ENCODE results near the gene GTF2A2. TPM values are rescaled to one million over a fixed set of nuclear protein-coding genes. Genes with fewer than 3 reads are reported as not detected.

GTF2A2 gene
- total and polyA plus RNA-seq, 10 of the 15 experiments (the other 5 are each of a cell fraction or from before 2014, with no cell fraction given) = 89.2 to 565 (median 137) TPM

DNA sequence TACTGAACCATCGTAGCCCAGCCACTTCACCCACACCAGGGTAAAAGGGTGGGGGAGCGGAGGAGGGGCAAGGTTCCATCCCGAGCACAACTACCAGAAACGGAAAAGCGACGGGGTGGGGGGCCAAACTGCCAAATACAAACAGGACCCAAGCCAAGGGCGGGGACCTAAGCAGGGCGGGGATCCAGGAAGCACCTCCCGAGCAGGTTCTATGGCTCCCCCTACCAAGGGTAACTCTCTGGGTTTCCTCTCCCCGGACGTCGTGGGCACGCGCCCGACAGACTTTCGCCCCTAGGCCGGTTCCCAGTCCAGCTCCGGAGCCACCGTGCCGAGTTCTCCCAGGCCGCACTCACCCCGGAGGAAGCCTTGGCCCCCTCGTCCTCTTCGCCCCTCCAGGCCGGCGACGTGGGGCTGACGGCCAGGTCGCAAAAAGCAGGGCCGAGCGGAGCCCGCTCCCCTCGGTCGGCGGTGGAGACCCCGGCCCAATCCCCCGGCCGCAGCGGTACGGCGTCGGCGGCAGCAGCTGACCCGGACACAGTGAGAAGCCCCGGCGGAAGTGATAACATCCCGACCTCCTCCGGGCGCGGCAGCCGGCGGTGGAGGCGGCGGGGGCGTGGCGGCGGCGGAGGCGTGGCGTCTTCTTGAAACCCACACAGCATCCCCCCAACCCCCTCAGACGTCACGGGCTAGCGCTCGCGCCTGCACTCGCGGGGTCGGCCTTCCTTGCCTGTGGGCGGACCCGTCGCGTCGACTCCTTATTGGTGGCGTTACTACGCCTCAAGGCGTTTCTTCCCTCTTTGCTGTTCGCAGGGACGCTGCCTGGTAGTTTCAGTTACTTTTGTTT lies 31.7 kb upstream of the GTF2A2 start, which contains the start of gene BNIP2 (continued):
- TF ChIP-seq, protein P1, sequence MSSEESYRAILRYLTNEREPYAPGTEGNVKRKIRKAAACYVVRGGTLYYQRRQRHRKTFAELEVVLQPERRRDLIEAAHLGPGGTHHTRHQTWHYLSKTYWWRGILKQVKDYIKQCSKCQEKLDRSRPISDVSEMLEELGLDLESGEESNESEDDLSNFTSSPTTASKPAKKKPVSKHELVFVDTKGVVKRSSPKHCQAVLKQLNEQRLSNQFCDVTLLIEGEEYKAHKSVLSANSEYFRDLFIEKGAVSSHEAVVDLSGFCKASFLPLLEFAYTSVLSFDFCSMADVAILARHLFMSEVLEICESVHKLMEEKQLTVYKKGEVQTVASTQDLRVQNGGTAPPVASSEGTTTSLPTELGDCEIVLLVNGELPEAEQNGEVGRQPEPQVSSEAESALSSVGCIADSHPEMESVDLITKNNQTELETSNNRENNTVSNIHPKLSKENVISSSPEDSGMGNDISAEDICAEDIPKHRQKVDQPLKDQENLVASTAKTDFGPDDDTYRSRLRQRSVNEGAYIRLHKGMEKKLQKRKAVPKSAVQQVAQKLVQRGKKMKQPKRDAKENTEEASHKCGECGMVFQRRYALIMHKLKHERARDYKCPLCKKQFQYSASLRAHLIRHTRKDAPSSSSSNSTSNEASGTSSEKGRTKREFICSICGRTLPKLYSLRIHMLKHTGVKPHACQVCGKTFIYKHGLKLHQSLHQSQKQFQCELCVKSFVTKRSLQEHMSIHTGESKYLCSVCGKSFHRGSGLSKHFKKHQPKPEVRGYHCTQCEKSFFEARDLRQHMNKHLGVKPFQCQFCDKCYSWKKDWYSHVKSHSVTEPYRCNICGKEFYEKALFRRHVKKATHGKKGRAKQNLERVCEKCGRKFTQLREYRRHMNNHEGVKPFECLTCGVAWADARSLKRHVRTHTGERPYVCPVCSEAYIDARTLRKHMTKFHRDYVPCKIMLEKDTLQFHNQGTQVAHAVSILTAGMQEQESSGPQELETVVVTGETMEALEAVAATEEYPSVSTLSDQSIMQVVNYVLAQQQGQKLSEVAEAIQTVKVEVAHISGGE (CRISPR knock-in tag; IDR thresholded peaks at IDR 0.05) = peak; percentile 57
- TF ChIP-seq NFIC (IDR thresholded peaks at IDR 0.05; ENCODE audit: low read depth, low read length) = no peak
- TF ChIP-seq STAT1 (conservative IDR thresholded peaks at IDR 0.05) = no peak
- TF ChIP-seq SUPT20H (IDR thresholded peaks at IDR 0.05; ENCODE audit: borderline replicate concordance, control insufficient read depth, low read depth, low read length) = no peak
- TF ChIP-seq RELA (IDR thresholded peaks at IDR 0.05; ENCODE audit: borderline replicate concordance, partially characterized antibody) = no peak
- TF ChIP-seq NR2C1 (IDR thresholded peaks at IDR 0.05) = peak; percentile 98
- no peak for TF ChIP-seq YBX1 (IDR thresholded peaks at IDR 0.05)
- TF ChIP-seq NFXL1 (IDR thresholded peaks at IDR 0.05; ENCODE audit: borderline replicate concordance) = no peak
- no peak for TF ChIP-seq HDAC6 (IDR thresholded peaks at IDR 0.05; ENCODE audit: unreplicated experiment)
- no peak; the same call in 1 of the 2 replicates for TF ChIP-seq SIN3A (IDR thresholded peaks at IDR 0.05; ENCODE audit: low read depth, low read length)
- TF ChIP-seq PAX5 (IDR thresholded peaks at IDR 0.05; ENCODE audit: borderline replicate concordance, low read depth, low read length) = peak; percentile 90
- TF ChIP-seq JUNB (IDR thresholded peaks at IDR 0.05) = no peak
- no peak for TF ChIP-seq EED (IDR thresholded peaks at IDR 0.05; ENCODE audit: low read depth)
- TF ChIP-seq RCOR1 (conservative IDR thresholded peaks at IDR 0.05; ENCODE audit: low read depth, low read length) = no peak
- peak; percentile 95 for TF ChIP-seq ASH2L (IDR thresholded peaks at IDR 0.05; ENCODE audit: borderline replicate concordance, low read depth)
- no peak for TF ChIP-seq PAX8 (IDR thresholded peaks at IDR 0.05)
- TF ChIP-seq RAD21 (IDR thresholded peaks at IDR 0.05; ENCODE audit: insufficient read depth, low read depth, low read length) = no peak
- no peak for TF ChIP-seq ZSCAN29 (IDR thresholded peaks at IDR 0.05)
- TF ChIP-seq, protein P2, sequence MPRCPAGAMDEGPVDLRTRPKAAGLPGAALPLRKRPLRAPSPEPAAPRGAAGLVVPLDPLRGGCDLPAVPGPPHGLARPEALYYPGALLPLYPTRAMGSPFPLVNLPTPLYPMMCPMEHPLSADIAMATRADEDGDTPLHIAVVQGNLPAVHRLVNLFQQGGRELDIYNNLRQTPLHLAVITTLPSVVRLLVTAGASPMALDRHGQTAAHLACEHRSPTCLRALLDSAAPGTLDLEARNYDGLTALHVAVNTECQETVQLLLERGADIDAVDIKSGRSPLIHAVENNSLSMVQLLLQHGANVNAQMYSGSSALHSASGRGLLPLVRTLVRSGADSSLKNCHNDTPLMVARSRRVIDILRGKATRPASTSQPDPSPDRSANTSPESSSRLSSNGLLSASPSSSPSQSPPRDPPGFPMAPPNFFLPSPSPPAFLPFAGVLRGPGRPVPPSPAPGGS (IDR thresholded peaks at IDR 0.05; ENCODE audit: borderline replicate concordance, insufficient read depth, low read depth, low read length, poor library complexity, severe bottlenecking) = no peak
- no peak for TF ChIP-seq NFYA (IDR thresholded peaks at IDR 0.05; ENCODE audit: borderline replicate concordance, low read depth, low read length)
- TF ChIP-seq, protein P3, sequence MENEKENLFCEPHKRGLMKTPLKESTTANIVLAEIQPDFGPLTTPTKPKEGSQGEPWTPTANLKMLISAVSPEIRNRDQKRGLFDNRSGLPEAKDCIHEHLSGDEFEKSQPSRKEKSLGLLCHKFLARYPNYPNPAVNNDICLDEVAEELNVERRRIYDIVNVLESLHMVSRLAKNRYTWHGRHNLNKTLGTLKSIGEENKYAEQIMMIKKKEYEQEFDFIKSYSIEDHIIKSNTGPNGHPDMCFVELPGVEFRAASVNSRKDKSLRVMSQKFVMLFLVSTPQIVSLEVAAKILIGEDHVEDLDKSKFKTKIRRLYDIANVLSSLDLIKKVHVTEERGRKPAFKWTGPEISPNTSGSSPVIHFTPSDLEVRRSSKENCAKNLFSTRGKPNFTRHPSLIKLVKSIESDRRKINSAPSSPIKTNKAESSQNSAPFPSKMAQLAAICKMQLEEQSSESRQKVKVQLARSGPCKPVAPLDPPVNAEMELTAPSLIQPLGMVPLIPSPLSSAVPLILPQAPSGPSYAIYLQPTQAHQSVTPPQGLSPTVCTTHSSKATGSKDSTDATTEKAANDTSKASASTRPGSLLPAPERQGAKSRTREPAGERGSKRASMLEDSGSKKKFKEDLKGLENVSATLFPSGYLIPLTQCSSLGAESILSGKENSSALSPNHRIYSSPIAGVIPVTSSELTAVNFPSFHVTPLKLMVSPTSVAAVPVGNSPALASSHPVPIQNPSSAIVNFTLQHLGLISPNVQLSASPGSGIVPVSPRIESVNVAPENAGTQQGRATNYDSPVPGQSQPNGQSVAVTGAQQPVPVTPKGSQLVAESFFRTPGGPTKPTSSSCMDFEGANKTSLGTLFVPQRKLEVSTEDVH (IDR thresholded peaks at IDR 0.05; ENCODE audit: low read depth, partially characterized antibody) = no peak
